IPS-18a (cell line): ENCODE results near the gene FITM1.

ENCODE experiments used
- H3K27ac ChIP-seq: one replicate; pipeline ENCODE4 v1.5.1; 2013; ENCODE audit warnings: low read length
- H3K27me3 ChIP-seq: one replicate; pipeline ENCODE4 v1.6.1; 2013; ENCODE audit warnings: mild to moderate bottlenecking, low read length; ENCODE audit not compliant: control insufficient read depth, insufficient read depth
- H3K36me3 ChIP-seq: one replicate; pipeline ENCODE4 v1.6.1; 2013; ENCODE audit warnings: low read depth, low read length; ENCODE audit not compliant: control insufficient read depth
- H3K4me1 ChIP-seq: one replicate; pipeline ENCODE4 v1.6.1; 2013; ENCODE audit warnings: low read depth, low read length; ENCODE audit not compliant: control insufficient read depth
- H3K4me3 ChIP-seq: one replicate; pipeline ENCODE4 v1.5.1; 2013; ENCODE audit warnings: low read length
- H3K9ac ChIP-seq: one replicate; pipeline ENCODE4 v1.6.1; 2013; ENCODE audit warnings: mild to moderate bottlenecking, low read length, moderate library complexity
- H3K9me3 ChIP-seq: one replicate; pipeline ENCODE4 v1.6.1; 2013; ENCODE audit warnings: low read depth, low read length; ENCODE audit not compliant: control insufficient read depth

The FITM1 gene

DNA sequence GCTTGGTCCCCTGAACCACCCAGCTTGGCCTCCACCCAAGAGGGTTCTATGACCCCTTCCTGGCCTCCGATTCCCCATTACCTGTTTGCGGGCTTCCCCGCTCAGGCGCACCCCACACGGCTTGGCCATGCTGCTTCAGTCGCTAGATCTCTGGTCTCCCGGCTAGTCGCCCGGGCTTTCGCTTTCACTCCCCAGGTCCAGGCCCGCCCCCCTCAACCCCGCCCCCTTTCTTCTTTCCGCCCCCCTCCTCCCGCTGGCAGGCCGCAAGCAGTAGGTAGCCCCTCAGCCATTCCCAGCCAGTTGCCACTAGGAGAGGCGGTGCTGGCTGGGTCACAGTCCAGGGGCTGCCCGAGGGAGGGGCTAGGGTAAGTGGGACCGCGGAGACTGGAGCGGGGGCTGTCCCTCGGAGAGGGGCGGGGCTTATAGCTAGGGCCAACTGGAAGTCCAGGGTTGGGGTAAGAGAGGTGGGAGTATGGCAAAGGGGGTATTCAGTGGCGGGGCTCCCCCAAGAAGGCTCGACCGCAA is 16.1 kb downstream of the FITM1 start, which contains the start of gene PSME2:
PSME2 (minus strand) TSS at position 158 of the 525 bp plus-strand sequence; CDS start at position 129, 29 bp downstream.
- Histone ChIP-seq H3K36me3 (peaks cover 41% of the 10 kb centered on the region), H3K4me3 (peak within 1 kb of the TSS; percentile 97), H3K27ac (peak within 1 kb of the TSS; percentile 37), H3K27me3 (no peaks in the 10 kb centered on the region), H3K9ac (peak within 1 kb of the TSS; percentile 71), H3K9me3 (no peaks in the 10 kb centered on the region), H3K4me1 (peaks cover 8% of the 10 kb centered on the region)

DNA sequence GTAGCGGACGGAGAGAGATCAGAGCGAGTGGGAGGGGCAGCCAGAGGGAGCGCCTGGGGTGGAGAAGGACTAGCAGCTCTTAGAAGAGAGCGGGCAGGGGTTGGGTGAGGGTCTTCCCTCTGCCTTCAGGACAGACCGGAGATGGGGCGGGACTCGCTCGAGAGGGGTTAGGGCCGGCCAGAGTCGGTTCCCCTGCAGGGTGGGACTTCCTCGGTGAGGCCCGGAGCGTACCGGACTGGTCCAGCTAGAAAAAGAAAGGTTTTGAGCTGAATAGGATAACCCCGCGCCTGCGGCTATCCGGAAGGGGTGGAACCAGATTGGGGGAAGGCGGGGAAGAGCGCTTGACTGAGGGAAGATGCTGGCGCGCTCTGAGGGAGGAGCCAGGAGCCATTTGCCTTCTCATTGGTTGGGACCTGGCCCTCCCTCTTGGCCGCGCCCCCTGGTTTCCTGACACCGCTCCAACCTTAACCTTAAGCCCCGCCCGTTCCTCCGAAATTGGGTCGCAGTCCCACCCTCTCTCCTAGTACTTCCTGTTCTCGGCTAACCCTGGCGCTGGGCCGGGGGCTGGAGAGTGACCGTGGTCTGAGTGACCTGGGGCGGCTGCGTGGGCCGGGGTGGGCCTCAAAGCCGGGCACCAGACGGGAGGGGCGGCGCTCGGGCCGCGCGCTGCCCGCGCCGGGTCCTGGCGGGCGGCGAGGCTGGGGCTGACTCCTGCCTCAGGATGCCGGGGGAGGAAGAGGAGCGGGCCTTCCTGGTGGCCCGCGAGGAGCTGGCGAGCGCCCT is 16.7 kb downstream of the FITM1 start, which contains the start of gene RNF31:
RNF31 (plus strand) TSS at position 521 of the 783 bp plus-strand sequence; CDS start at position 722, 201 bp downstream.
- Histone ChIP-seq H3K4me3 (peak within 1 kb of the TSS; percentile 97), H3K9me3 (no peaks in the 10 kb centered on the region), H3K4me1 (peaks cover 8% of the 10 kb centered on the region), H3K36me3 (peaks cover 46% of the 10 kb centered on the region), H3K27ac (peak within 1 kb of the TSS; percentile 37), H3K9ac (peak within 1 kb of the TSS; percentile 71), H3K27me3 (no peaks in the 10 kb centered on the region)

DNA sequence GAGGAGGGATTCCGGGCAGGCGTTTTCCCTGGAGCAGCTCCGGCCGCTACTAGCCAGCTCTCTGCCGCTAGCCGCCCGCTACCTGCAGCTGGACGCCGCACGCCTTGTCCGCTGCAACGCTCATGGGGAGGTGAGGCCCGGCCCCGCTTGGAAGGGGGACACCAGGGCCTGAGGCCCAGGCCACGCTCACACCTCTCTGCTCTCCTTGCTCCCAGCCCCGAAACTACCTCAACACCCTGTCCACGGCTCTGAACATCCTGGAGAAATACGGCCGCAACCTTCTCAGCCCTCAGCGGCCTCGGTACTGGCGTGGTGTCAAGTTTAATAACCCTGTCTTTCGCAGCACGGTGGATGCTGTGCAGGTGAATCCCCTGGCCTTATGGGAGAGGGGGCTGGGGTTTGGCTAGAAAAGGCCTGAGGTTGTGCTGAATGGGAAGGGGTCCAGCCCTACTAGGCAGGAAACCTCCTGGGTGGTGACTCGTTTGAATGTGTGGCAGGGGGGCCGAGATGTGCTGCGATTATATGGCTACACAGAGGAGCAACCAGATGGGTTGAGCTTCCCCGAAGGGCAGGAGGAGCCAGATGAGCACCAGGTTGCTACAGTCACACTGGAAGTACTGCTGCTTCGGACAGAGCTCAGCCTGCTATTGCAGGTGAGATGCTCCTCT is 17.4 kb downstream of the FITM1 start:
- Histone ChIP-seq H3K36me3 (peaks cover 49% of the 10 kb centered on the region), H3K9me3 (no peaks in the 10 kb centered on the region), H3K4me3 (peak overlapping the region; percentile 97), H3K27me3 (no peaks in the 10 kb centered on the region), H3K9ac (peak overlapping the region; percentile 71), H3K27ac (no peak overlapping the region), H3K4me1 (peaks cover 8% of the 10 kb centered on the region)

DNA sequence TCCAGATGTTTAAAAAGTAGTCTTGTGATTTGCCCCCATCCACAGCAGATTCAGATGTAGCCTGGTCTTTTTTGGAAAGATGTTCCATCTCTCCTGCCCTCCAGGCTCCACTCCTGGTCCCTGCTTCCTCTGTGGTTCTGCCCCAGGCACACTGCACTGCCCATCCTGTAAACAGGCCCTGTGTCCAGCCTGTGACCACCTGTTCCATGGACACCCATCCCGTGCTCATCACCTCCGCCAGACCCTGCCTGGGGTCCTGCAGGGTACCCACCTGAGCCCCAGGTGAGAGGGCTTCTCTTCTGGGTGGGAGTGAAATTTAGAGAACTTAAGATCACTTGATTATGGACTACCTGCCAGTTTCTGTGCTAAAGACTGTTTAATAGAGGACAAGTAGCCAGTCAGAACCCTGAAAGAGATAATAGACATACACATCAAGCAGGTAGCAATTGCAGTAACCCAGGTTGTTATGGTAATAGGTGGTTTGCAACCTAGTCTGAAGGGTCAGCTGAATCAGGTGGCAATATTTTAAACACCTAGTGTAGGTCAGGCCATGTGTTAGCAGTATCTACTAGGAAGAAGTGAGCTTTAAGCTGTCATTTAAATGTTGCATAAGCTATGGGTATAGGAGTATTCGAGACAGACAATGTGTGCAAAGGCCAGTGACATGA is 19.0 kb downstream of the FITM1 start:
- H3K27ac ChIP-seq: no peak overlapping the region
- no peak overlapping the region for H3K4me3 ChIP-seq
- no peaks in the 10 kb centered on the region for H3K9me3 ChIP-seq
- H3K9ac ChIP-seq: no peak overlapping the region
- peaks cover 8% of the 10 kb centered on the region for H3K4me1 ChIP-seq
- H3K36me3 ChIP-seq: peaks cover 41% of the 10 kb centered on the region
- no peaks in the 10 kb centered on the region for H3K27me3 ChIP-seq

DNA sequence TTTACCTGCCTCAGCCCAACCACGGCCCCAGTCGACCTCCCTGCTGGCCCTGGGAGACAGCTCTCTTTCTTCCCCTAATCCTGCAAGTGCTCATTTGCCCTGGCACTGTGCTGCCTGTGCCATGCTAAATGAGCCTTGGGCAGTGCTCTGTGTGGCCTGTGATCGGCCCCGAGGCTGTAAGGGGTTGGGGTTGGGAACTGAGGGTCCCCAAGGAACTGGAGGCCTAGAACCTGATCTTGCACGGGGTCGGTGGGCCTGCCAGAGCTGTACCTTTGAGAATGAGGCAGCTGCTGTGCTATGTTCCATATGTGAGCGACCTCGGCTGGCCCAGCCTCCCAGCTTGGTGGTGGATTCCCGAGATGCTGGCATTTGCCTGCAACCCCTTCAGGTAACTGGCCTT is 19.6 kb downstream of the FITM1 start:
- H3K9me3 ChIP-seq: no peaks in the 10 kb centered on the region
- no peak overlapping the region for H3K27ac ChIP-seq
- peaks cover 8% of the 10 kb centered on the region for H3K4me1 ChIP-seq
- H3K27me3 ChIP-seq: no peaks in the 10 kb centered on the region
- no peak overlapping the region for H3K9ac ChIP-seq
- H3K4me3 ChIP-seq: no peak overlapping the region
- H3K36me3 ChIP-seq: peaks cover 40% of the 10 kb centered on the region

DNA sequence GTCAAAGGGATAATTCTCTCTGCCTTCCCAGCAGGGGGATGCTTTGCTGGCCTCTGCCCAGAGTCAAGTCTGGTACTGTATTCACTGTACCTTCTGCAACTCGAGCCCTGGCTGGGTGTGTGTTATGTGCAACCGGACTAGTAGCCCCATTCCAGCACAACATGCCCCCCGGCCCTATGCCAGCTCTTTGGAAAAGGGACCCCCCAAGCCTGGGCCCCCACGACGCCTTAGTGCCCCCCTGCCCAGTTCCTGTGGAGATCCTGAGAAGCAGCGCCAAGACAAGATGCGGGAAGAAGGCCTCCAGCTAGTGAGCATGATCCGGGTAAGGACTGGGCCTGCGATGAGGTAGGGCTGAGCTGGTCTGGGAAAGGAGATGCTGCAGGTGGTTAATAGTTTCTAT is 20.1 kb downstream of the FITM1 start:
- peaks cover 45% of the 10 kb centered on the region for H3K36me3 ChIP-seq
- H3K27ac ChIP-seq: no peak overlapping the region
- no peaks in the 10 kb centered on the region for H3K27me3 ChIP-seq
- peaks cover 6% of the 10 kb centered on the region for H3K4me1 ChIP-seq
- H3K9ac ChIP-seq: no peak overlapping the region
- H3K9me3 ChIP-seq: no peaks in the 10 kb centered on the region
- no peak overlapping the region for H3K4me3 ChIP-seq

DNA sequence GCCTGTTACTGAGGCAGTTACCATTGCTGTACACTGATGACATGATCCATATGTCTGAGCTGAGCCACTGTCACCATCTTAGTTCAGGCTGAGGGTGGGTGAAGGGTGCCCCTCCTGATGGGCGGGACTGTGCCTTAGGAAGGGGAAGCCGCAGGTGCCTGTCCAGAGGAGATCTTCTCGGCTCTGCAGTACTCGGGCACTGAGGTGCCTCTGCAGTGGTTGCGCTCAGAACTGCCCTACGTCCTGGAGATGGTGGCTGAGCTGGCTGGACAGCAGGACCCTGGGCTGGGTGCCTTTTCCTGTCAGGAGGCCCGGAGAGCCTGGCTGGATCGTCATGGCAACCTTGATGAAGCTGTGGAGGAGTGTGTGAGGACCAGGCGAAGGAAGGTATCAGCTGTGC is 20.5 kb downstream of the FITM1 start:
- H3K4me1 ChIP-seq: peaks cover 3% of the 10 kb centered on the region
- no peaks in the 10 kb centered on the region for H3K9me3 ChIP-seq
- H3K36me3 ChIP-seq: peaks cover 50% of the 10 kb centered on the region
- no peak overlapping the region for H3K9ac ChIP-seq
- H3K27me3 ChIP-seq: no peaks in the 10 kb centered on the region
- H3K27ac ChIP-seq: no peak overlapping the region
- no peak overlapping the region for H3K4me3 ChIP-seq

DNA sequence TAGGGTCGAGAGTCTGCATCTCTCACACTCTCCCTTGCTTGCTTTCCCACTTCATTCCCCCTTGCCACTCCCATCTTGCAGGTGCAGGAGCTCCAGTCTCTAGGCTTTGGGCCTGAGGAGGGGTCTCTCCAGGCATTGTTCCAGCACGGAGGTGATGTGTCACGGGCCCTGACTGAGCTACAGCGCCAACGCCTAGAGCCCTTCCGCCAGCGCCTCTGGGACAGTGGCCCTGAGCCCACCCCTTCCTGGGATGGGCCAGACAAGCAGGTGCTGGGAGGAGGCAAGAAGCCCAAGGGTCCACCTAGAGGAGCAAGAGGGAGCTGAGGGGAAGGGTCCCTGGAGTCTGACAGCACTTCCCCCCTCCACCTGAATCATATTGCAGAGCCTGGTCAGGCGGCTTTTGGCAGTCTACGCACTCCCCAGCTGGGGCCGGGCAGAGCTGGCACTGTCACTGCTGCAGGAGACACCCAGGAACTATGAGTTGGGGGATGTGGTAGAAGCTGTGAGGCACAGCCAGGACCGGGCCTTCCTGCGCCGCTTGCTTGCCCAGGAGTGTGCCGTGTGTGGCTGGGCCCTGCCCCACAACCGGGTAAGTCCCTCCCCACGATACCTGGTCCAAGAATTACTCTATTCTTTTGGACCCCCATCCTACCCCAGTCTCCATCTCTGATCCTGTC is 21.1 kb downstream of the FITM1 start:
- peaks cover 3% of the 10 kb centered on the region for H3K4me1 ChIP-seq
- H3K36me3 ChIP-seq: peaks cover 51% of the 10 kb centered on the region
- no peak overlapping the region for H3K27ac ChIP-seq
- H3K9me3 ChIP-seq: no peaks in the 10 kb centered on the region
- H3K9ac ChIP-seq: no peak overlapping the region
- H3K4me3 ChIP-seq: no peak overlapping the region
- no peaks in the 10 kb centered on the region for H3K27me3 ChIP-seq

DNA sequence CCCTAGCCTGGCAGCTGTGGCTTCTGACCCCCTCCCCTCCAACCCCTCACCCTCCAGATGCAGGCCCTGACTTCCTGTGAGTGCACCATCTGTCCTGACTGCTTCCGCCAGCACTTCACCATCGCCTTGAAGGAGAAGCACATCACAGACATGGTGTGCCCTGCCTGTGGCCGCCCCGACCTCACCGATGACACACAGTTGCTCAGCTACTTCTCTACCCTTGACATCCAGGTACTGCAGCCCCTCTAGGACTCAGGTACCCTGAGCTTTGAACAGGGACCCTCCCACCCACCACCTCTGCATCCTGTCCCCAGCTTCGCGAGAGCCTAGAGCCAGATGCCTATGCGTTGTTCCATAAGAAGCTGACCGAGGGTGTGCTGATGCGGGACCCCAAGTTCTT is 24.6 kb downstream of the FITM1 start:
- Histone ChIP-seq H3K9me3 (no peaks in the 10 kb centered on the region), H3K27ac (no peak overlapping the region)

DNA sequence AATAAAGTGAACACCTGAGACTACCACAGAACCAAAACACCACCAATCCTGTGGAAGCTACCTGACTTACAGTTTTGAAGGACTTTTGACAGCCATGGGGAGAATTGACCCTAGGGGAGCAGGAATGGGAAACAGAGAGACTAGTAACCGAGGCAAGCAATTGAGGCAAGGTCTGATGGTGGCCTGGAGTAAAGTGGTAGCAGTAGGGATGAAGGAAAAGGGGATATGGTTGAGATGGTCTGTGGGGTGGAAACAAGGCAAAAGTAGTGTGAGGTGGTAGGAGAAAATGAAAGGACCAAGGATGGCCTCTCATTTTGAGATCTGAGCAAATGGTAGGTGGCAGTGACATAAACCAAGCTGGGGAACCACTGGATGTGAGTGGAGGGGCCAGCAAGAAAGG is 26.4 kb downstream of the FITM1 start:
- H3K27ac ChIP-seq: no peak overlapping the region
- no peaks in the 10 kb centered on the region for H3K27me3 ChIP-seq
- peaks cover 6% of the 10 kb centered on the region for H3K4me1 ChIP-seq
- no peak overlapping the region for H3K9ac ChIP-seq
- no peak overlapping the region for H3K4me3 ChIP-seq
- H3K9me3 ChIP-seq: no peaks in the 10 kb centered on the region
- H3K36me3 ChIP-seq: peaks cover 53% of the 10 kb centered on the region

More for the DNA sequence above, 24.6 kb downstream of the FITM1 start:
- no peak overlapping the region for H3K9ac ChIP-seq
- H3K4me1 ChIP-seq: no peaks in the 10 kb centered on the region
- H3K4me3 ChIP-seq: no peak overlapping the region
- no peaks in the 10 kb centered on the region for H3K27me3 ChIP-seq
- H3K36me3 ChIP-seq: peaks cover 63% of the 10 kb centered on the region

DNA sequence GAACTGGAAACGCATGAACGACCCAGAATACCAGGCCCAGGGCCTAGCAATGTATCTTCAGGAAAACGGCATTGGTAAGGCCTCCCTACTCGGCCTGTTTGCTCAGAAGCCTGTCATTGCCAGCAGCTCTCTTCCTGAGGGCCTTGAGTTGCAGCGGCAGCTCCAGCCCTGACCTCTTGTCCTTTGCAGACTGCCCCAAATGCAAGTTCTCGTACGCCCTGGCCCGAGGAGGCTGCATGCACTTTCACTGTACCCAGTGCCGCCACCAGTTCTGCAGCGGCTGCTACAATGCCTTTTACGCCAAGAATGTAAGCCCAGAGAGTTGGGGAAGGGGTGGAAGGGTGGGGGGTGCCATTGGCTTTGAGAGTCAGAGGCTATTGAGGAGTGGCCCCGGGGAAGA is 26.9 kb downstream of the FITM1 start:
- H3K9ac ChIP-seq: no peak overlapping the region
- H3K27ac ChIP-seq: no peak overlapping the region
- no peak overlapping the region for H3K4me3 ChIP-seq
- H3K36me3 ChIP-seq: peaks cover 50% of the 10 kb centered on the region
- no peaks in the 10 kb centered on the region for H3K9me3 ChIP-seq
- H3K27me3 ChIP-seq: no peaks in the 10 kb centered on the region
- H3K4me1 ChIP-seq: peaks cover 6% of the 10 kb centered on the region
